ENCODE results near the gene C16orf46. TPM values are rescaled to one million over a fixed set of nuclear protein-coding genes. Genes with fewer than 3 reads are reported as not detected.

C16orf46 gene
- total and polyA plus RNA-seq, 2 of the 13 experiments (the other 11 are each of a cell fraction or from before 2014, with no cell fraction given): 0.38 to 0.55 TPM

DNA sequence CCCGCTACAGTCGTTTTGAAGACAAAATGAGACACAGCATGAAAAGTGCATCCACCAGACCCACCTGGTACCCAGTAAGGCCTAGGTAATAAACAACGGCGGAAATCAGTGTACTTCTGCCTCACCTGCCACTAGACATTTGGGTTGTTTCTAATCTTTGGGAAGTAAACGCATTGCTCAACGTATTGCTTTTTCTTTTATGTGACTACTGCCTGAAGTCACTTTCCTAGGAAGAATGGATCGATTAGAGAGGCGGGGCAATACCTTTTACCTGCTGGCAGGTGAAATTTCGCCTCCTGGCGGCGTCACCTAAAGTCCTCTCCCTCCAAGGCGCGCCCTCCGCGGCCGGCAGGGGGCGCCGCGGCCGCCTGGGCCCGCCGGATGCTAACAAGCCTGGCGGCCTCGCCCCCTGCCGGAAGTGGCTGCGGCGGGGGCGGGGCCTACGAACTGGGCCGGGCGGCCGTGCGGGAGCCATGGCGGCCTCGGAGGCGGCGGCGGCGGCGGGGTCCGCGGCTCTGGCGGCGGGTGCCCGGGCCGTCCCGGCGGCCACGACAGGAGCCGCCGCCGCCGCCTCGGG lies 41.6 kb downstream of the C16orf46 start, which contains the start of gene ATMIN (continued):
- TF ChIP-seq ZNF557 (CRISPR knock-in tag; IDR thresholded peaks at IDR 0.05): no peak
- TF ChIP-seq HMGA1 (CRISPR knock-in tag; conservative IDR thresholded peaks at IDR 0.05): no peak
- no peak for TF ChIP-seq ZMYM3 (CRISPR knock-in tag; IDR thresholded peaks at IDR 0.05)
- TF ChIP-seq ZNF768 (CRISPR knock-in tag; IDR thresholded peaks at IDR 0.05): no peak; the same call in 1 of the 2 replicates
- TF ChIP-seq, protein P1, sequence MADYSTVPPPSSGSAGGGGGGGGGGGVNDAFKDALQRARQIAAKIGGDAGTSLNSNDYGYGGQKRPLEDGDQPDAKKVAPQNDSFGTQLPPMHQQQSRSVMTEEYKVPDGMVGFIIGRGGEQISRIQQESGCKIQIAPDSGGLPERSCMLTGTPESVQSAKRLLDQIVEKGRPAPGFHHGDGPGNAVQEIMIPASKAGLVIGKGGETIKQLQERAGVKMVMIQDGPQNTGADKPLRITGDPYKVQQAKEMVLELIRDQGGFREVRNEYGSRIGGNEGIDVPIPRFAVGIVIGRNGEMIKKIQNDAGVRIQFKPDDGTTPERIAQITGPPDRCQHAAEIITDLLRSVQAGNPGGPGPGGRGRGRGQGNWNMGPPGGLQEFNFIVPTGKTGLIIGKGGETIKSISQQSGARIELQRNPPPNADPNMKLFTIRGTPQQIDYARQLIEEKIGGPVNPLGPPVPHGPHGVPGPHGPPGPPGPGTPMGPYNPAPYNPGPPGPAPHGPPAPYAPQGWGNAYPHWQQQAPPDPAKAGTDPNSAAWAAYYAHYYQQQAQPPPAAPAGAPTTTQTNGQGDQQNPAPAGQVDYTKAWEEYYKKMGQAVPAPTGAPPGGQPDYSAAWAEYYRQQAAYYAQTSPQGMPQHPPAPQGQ (CRISPR knock-in tag; IDR thresholded peaks at IDR 0.05; ENCODE audit: borderline replicate concordance): no peak
- peak in 1 of 2 experiments; percentile 68; a peak in 2 of 4 replicates for TF ChIP-seq POLR2A (IDR thresholded peaks at IDR 0.05; ENCODE audit: insufficient read depth in 1 of 2, low read depth in 2 of 2, low read length in 2 of 2)
- TF ChIP-seq ZNF354B (CRISPR knock-in tag; IDR thresholded peaks at IDR 0.05): no peak
- TF ChIP-seq ZBTB7B (CRISPR knock-in tag; IDR thresholded peaks at IDR 0.05): peak; percentile 31; the same call in 1 of the 2 replicates
- TF ChIP-seq HMG20B (CRISPR knock-in tag; conservative IDR thresholded peaks at IDR 0.05): no peak
- 0 out of 2 replicates have a peak, but pooled peaks have one; percentile 71 for TF ChIP-seq ZNF567 (CRISPR knock-in tag; IDR thresholded peaks at IDR 0.05; ENCODE audit: borderline replicate concordance)
- TF ChIP-seq ZBTB26 (CRISPR knock-in tag; IDR thresholded peaks at IDR 0.05; ENCODE audit: borderline replicate concordance): no peak
- TF ChIP-seq HCFC1 (IDR thresholded peaks at IDR 0.05; ENCODE audit: low read depth, low read length): peak; percentile 40; the same call in 1 of the 2 replicates
- TF ChIP-seq KLF16 (CRISPR knock-in tag; IDR thresholded peaks at IDR 0.05): peak in 1 of 2 experiments; percentile 61; a peak in 1 of 4 replicates
- no peak for TF ChIP-seq MZF1 (CRISPR knock-in tag; IDR thresholded peaks at IDR 0.05; ENCODE audit: borderline replicate concordance)
- no peak for TF ChIP-seq NCOR1 (IDR thresholded peaks at IDR 0.05; ENCODE audit: borderline replicate concordance, low read length)
- no peak; the same call in 1 of the 2 replicates for TF ChIP-seq CCDC6 (CRISPR knock-in tag; IDR thresholded peaks at IDR 0.05)
- no peak for TF ChIP-seq ZNF556 (CRISPR knock-in tag; IDR thresholded peaks at IDR 0.05; ENCODE audit: borderline replicate concordance)
- TF ChIP-seq NR2F1 (CRISPR knock-in tag; IDR thresholded peaks at IDR 0.05): no peak
- no peak for TF ChIP-seq ZNF446 (CRISPR knock-in tag; IDR thresholded peaks at IDR 0.05)
- no peak for TF ChIP-seq ATM (IDR thresholded peaks at IDR 0.05; ENCODE audit: borderline replicate concordance)
- TF ChIP-seq KLF12 (CRISPR knock-in tag; IDR thresholded peaks at IDR 0.05; ENCODE audit: borderline replicate concordance): 0 out of 2 replicates have a peak, but pooled peaks have one; percentile 63
- no peak for TF ChIP-seq FLYWCH1 (CRISPR knock-in tag; IDR thresholded peaks at IDR 0.05)
- peak; percentile 67 for TF ChIP-seq ATF7-NPFF (CRISPR knock-in tag; IDR thresholded peaks at IDR 0.05; ENCODE audit: low read depth)
- TF ChIP-seq, protein P2, sequence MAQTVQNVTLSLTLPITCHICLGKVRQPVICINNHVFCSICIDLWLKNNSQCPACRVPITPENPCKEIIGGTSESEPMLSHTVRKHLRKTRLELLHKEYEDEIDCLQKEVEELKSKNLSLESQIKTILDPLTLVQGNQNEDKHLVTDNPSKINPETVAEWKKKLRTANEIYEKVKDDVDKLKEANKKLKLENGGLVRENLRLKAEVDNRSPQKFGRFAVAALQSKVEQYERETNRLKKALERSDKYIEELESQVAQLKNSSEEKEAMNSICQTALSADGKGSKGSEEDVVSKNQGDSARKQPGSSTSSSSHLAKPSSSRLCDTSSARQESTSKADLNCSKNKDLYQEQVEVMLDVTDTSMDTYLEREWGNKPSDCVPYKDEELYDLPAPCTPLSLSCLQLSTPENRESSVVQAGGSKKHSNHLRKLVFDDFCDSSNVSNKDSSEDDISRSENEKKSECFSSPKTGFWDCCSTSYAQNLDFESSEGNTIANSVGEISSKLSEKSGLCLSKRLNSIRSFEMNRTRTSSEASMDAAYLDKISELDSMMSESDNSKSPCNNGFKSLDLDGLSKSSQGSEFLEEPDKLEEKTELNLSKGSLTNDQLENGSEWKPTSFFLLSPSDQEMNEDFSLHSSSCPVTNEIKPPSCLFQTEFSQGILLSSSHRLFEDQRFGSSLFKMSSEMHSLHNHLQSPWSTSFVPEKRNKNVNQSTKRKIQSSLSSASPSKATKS (CRISPR knock-in tag; IDR thresholded peaks at IDR 0.05): no peak; the same call in 1 of the 2 replicates
- no peak for TF ChIP-seq SP1 (IDR thresholded peaks at IDR 0.05)
- peak; percentile 53 for TF ChIP-seq SP1 (CRISPR knock-in tag; IDR thresholded peaks at IDR 0.05)
- peak; percentile 38; the same call in 1 of the 2 replicates for TF ChIP-seq KDM5B (CRISPR knock-in tag; IDR thresholded peaks at IDR 0.05; ENCODE audit: borderline replicate concordance)

Data from HepG2 (cell line).